ENCODE data around the gene TRIM34.

The TRIM34 gene

GRCh38 chr11:5610446-5610845 is 14.4 kb upstream of the TRIM34 start:
- Histone ChIP-seq H3K4me1 (ENCODE audit: control insufficient read depth in 1 of 2, insufficient read depth in 1 of 2, low read depth in 1 of 2, low read length in 1 of 2) (no peaks in the 10 kb centered on the region), H3K36me3 (no peaks in the 10 kb centered on the region), H3K27ac (no peak overlapping the region), H3K9me3 (no peaks in the 10 kb centered on the region), H3K27me3 (no peaks in the 10 kb centered on the region), H3K4me3 (ENCODE audit: low read depth in 1 of 2, low read length in 1 of 2) (no peak overlapping the region)
- no peak for TF ChIP-seq CTCF (IDR thresholded peaks at IDR 0.05)

GRCh38 chr11:5611627-5612026 is 13.2 kb upstream of the TRIM34 start:
- H3K4me1 ChIP-seq (ENCODE audit: control insufficient read depth in 1 of 2, insufficient read depth in 1 of 2, low read depth in 1 of 2, low read length in 1 of 2), result no peaks in the 10 kb centered on the region
- H3K27me3 ChIP-seq, result no peaks in the 10 kb centered on the region
- no peak for TF ChIP-seq CTCF (IDR thresholded peaks at IDR 0.05)
- no peak overlapping the region for H3K27ac ChIP-seq
- no peaks in the 10 kb centered on the region for H3K36me3 ChIP-seq
- H3K9me3 ChIP-seq, result no peaks in the 10 kb centered on the region
- no peak overlapping the region for H3K4me3 ChIP-seq (ENCODE audit: low read depth in 1 of 2, low read length in 1 of 2)

- Histone ChIP-seq H3K4me1 (ENCODE audit: control insufficient read depth in 1 of 2, insufficient read depth in 1 of 2, low read depth in 1 of 2, low read length in 1 of 2) (peaks cover 2 to 3% of the 10 kb centered on the region in 2 experiments), H3K9me3 (no peaks in the 10 kb centered on the region), H3K36me3 (no peaks in the 10 kb centered on the region), H3K27me3 (no peaks in the 10 kb centered on the region), H3K4me3 (ENCODE audit: low read depth in 1 of 2, low read length in 1 of 2) (no peak overlapping the region), H3K27ac (no peak overlapping the region)
- no peak for TF ChIP-seq CTCF (IDR thresholded peaks at IDR 0.05)
Observed at GRCh38 chr11:5618807-5619206, 6.0 kb upstream of the TRIM34 start.

GRCh38 chr11:5620651-5621521 is 3.9 kb upstream of the TRIM34 start:
- no peak for TF ChIP-seq CTCF (IDR thresholded peaks at IDR 0.05)
- no peak overlapping the region for H3K4me3 ChIP-seq (ENCODE audit: low read depth in 1 of 2, low read length in 1 of 2)
- peaks cover 19 to 21% of the 10 kb centered on the region in 2 experiments for H3K4me1 ChIP-seq (ENCODE audit: control insufficient read depth in 1 of 2, insufficient read depth in 1 of 2, low read depth in 1 of 2, low read length in 1 of 2)
- H3K9me3 ChIP-seq, result no peaks in the 10 kb centered on the region
- no peaks in the 10 kb centered on the region for H3K27me3 ChIP-seq
- no peak overlapping the region for H3K27ac ChIP-seq
- H3K36me3 ChIP-seq, result no peaks in the 10 kb centered on the region

GRCh38 chr11:5621580-5621979 is 3.2 kb upstream of the TRIM34 start:
- Histone ChIP-seq H3K27me3 (no peaks in the 10 kb centered on the region), H3K4me3 (ENCODE audit: low read depth in 1 of 2, low read length in 1 of 2) (no peak overlapping the region), H3K9me3 (no peaks in the 10 kb centered on the region), H3K27ac (no peak overlapping the region), H3K4me1 (ENCODE audit: control insufficient read depth in 1 of 2, insufficient read depth in 1 of 2, low read depth in 1 of 2, low read length in 1 of 2) (peaks cover 21 to 23% of the 10 kb centered on the region in 2 experiments), H3K36me3 (no peaks in the 10 kb centered on the region)
- TF ChIP-seq CTCF (IDR thresholded peaks at IDR 0.05), result no peak
